OCI-LY7 (cell line): ENCODE results near the gene IFT88. TPM values are rescaled to one million over a fixed set of nuclear protein-coding genes. Genes with fewer than 3 reads are reported as not detected.

Experiments
- BruUV-seq: library from RNA; stranded (reverse); fragments of 400-500 nt; replicated peaks from 2 replicates; lab custom pipeline; 2021; lab: Mats Ljungman, UMichigan
- CTCF ChIA-PET: fragments of 300-600 bp; sonication (Branson Sonifier 250); formaldehyde crosslinking; loops from one replicate; lab custom pipeline; 2022; ENCODE audit warnings: antibody characterized with exemption; ENCODE audit not compliant: unreplicated experiment; lab: Charles Lee
- POLR2A ChIA-PET: fragments of 300-600 bp; sonication (Branson Sonifier 250); formaldehyde crosslinking; loops from one replicate; lab custom pipeline; 2022; ENCODE audit warnings: antibody characterized with exemption; lab: Charles Lee
- DNase-seq: peaks from one replicate; pipeline ENCODE4 v3.0.0-alpha.2; 2015; ENCODE audit warnings: low spot score
- H2AFZ ChIP-seq: fragments of 200-600 bp; sonication (generic), shearing (Covaris generic); 2 replicates; pipeline ENCODE4 v1.6.1; 2014; ENCODE audit warnings: mild to moderate bottlenecking, antibody characterized with exemption, low read length, moderate library complexity
- H3K27ac ChIP-seq: fragments of 200-600 bp; sonication (generic); 2 replicates; pipeline ENCODE4 v1.5.1; 2014; ENCODE audit warnings: mixed run types, low read depth, mild to moderate bottlenecking, moderate library complexity, low read length, inconsistent platforms; ENCODE audit not compliant: poor library complexity, severe bottlenecking
- H3K36me3 ChIP-seq: fragments of 200-600 bp; sonication (generic); 2 replicates; pipeline ENCODE4 v1.6.1; 2014; ENCODE audit warnings: mild to moderate bottlenecking, antibody characterized with exemption, low read length, moderate library complexity, mixed read lengths; ENCODE audit not compliant: insufficient read depth
- H3K4me1 ChIP-seq: fragments of 200-600 bp; sonication (generic); 2 replicates; pipeline ENCODE4 v1.5.1; 2014; ENCODE audit warnings: mild to moderate bottlenecking, low read length; ENCODE audit not compliant: insufficient read depth, poor library complexity, severe bottlenecking
- H3K4me2 ChIP-seq: fragments of 200-600 bp; sonication (generic); 2 replicates; pipeline ENCODE4 v1.6.1; 2014; ENCODE audit warnings: mild to moderate bottlenecking, low read length
- H3K4me3 ChIP-seq: fragments of 200-600 bp; sonication (generic); 2 replicates; pipeline ENCODE4 v1.5.1; 2014; ENCODE audit warnings: mild to moderate bottlenecking, low read depth, low read length; ENCODE audit not compliant: poor library complexity, severe bottlenecking
- H3K79me2 ChIP-seq: fragments of 200-600 bp; sonication (generic); 2 replicates; pipeline ENCODE4 v1.6.1; 2016; ENCODE audit warnings: low read depth, mild to moderate bottlenecking, low read length, moderate library complexity, mixed read lengths; ENCODE audit not compliant: insufficient read depth
- H3K9me2 ChIP-seq: fragments of 200-600 bp; sonication (generic); 2 replicates; pipeline ENCODE4 v1.6.1; 2016; ENCODE audit warnings: mild to moderate bottlenecking, low read length, mixed read lengths; ENCODE audit not compliant: insufficient read depth
- H3K9me3 ChIP-seq: fragments of 200-600 bp; sonication (generic); 2 replicates; pipeline ENCODE4 v1.6.1; 2014; ENCODE audit warnings: mild to moderate bottlenecking, mixed run types, low read length, mixed read lengths
- H4K20me1 ChIP-seq: fragments of 200-600 bp; sonication (generic); 2 replicates; pipeline ENCODE4 v1.6.1; 2014; ENCODE audit warnings: mild to moderate bottlenecking, antibody characterized with exemption, low read length, moderate library complexity, mixed read lengths; ENCODE audit not compliant: insufficient read depth
- CTCF ChIP-seq: fragments of 200-600 bp; sonication (generic); conservative IDR thresholded peaks from 2 replicates; pipeline ENCODE4 v1.5.1; 2014; ENCODE audit warnings: mild to moderate bottlenecking, antibody characterized with exemption, low read length, moderate library complexity, mixed read lengths
- EZH2phosphoT487 ChIP-seq: fragments of 200-600 bp; sonication (generic); IDR thresholded peaks from 2 replicates; pipeline ENCODE4 v1.6.1; 2018; ENCODE audit warnings: low read depth, borderline replicate concordance, mild to moderate bottlenecking, mixed run types, antibody characterized with exemption, low read length, moderate library complexity, mixed read lengths
- intact Hi-C: fragments of 100-400 bp; cut with micrococcal nuclease; formaldehyde crosslinking; loops from one replicate; pipeline ENCODE4 v1.10.0; 2022; ENCODE audit not compliant: unreplicated experiment
- total RNA-seq, 2 experiments: library from RNA; depleted of rRNA in 1 of 2; stranded (reverse); fragments of >200 nt in 1 of 2; shearing (Covaris generic) in 1 of 2; gene quantifications; 2 replicates each; pipeline ENCODE4 v1.2.3, GENCODE V29; 2014 to 2022

Gene IFT88
- total RNA-seq, 2 experiments from 2014 or later: 6.1 to 6.9 TPM

- Histone ChIP-seq H3K4me2 (no peak overlapping the region), H3K9me2 (no peaks in the 10 kb centered on the region), H3K79me2 (no peaks in the 10 kb centered on the region), H2AFZ (no peak overlapping the region), H3K27ac (no peak overlapping the region), H3K9me3 (no peaks in the 10 kb centered on the region), H3K4me1 (no peaks in the 10 kb centered on the region), H4K20me1 (no peaks in the 10 kb centered on the region), H3K36me3 (no peaks in the 10 kb centered on the region), H3K4me3 (no peak overlapping the region)
- intact Hi-C loops: no loop called here
- CTCF ChIA-PET: no interaction called here
- no peak for DNase-seq
- POLR2A ChIA-PET: no interaction called here
- TF ChIP-seq CTCF (no peak), EZH2phosphoT487 (no peak)
- BruUV-seq: no TSS peak
These were observed 118.1 kb downstream of the IFT88 start for GRCh38 chr13:20685092-20685491.

- Histone ChIP-seq H3K9me2 (no peaks in the 10 kb centered on the region), H3K4me3 (no peak overlapping the region), H3K4me2 (no peak overlapping the region), H4K20me1 (no peaks in the 10 kb centered on the region), H3K4me1 (no peaks in the 10 kb centered on the region), H3K9me3 (no peaks in the 10 kb centered on the region), H2AFZ (no peak overlapping the region), H3K36me3 (no peaks in the 10 kb centered on the region), H3K79me2 (no peaks in the 10 kb centered on the region), H3K27ac (no peak overlapping the region)
- POLR2A ChIA-PET: interaction anchor here (0.6 to 0.8 kb wide), 2 partner anchors 249 to 1752 kb away, joined by 3 to 6 read pairs; no protein-coding TSS in a partner anchor
- no TSS peak for BruUV-seq
- no peak for TF ChIP-seq EZH2phosphoT487
- TF ChIP-seq CTCF: no peak
- intact Hi-C loops: no loop called here
- CTCF ChIA-PET: no interaction called here
- DNase-seq: no peak
These were observed 119.2 kb downstream of the IFT88 start for GRCh38 chr13:20686167-20686566.

- H3K79me2 ChIP-seq: no peaks in the 10 kb centered on the region
- no peaks in the 10 kb centered on the region for H4K20me1 ChIP-seq
- no peak overlapping the region for H3K4me3 ChIP-seq
- BruUV-seq: no TSS peak
- no peaks in the 10 kb centered on the region for H3K9me3 ChIP-seq
- ChIA-PET POLR2A (interaction anchor here (0.6 kb wide), 1 partner anchor 1753 kb away, joined by 6 read pairs; no protein-coding TSS in a partner anchor), CTCF (no interaction called here)
- H3K4me1 ChIP-seq: no peaks in the 10 kb centered on the region
- H3K4me2 ChIP-seq: no peak overlapping the region
- H2AFZ ChIP-seq: no peak overlapping the region
- TF ChIP-seq EZH2phosphoT487: no peak
- TF ChIP-seq CTCF: no peak
- DNase-seq: no peak
- no peak overlapping the region for H3K27ac ChIP-seq
- intact Hi-C loops: no loop called here
- no peaks in the 10 kb centered on the region for H3K9me2 ChIP-seq
- no peaks in the 10 kb centered on the region for H3K36me3 ChIP-seq
These were observed 120.1 kb downstream of the IFT88 start for GRCh38 chr13:20686863-20687579.
